GM21515 (cell line): ENCODE data around the gene PIK3CB.
A peak's percentile ranks its signal among the peaks of the same experiment; 100 is the strongest.
"Not testable (repeated sequence)": the region's sequence is repeated elsewhere in the genome, so short reads cannot be mapped to it uniquely, and the experiment has no call there.

ENCODE experiments used
- ATAC-seq: cut with Tn5 transposase; IDR thresholded peaks from one replicate; pipeline ENCODE4 v1.9.1; 2021; ENCODE audit not compliant: unreplicated experiment

The PIK3CB gene

GRCh38 chr3:138809500-138810256, 25.1 kb downstream of the PIK3CB start:
- ATAC-seq: no peak

DNA sequence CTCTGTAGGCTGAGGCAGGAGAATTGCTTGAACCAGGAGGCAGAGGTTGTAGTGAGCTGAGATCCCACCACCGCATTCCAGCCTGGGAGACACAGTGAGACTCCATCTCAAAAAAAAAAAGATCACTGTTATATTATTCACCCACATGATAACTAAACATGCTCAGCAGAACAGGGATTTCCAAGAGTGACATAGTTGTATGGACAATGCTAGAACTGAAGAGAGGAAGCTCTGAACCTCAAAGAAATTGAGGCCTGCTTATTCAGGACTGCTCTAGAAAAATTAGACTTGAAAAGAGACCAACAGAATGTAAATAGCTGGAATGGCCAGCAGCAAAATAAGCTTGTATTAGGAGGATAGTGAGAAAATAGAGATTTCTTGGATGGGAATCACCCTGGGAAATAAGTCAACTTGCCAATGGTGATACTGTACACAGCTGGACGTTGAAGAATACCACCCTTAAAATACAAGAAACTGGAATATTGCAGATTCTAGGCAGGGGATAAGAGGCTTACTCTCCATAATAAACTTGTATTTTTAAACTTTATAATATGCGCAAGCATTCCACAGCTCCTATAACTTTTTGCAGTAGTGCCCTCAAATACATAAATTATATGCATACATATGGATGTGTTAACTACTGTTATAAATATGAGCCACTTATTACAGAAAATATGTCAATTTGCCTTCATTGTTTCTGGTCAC, 28.2 kb downstream of the PIK3CB start:
- no peak for ATAC-seq

GRCh38 chr3:138803006-138803653, 31.6 kb downstream of the PIK3CB start:
- no peak for ATAC-seq

- ATAC-seq: not testable (repeated sequence)
These were observed 32.5 kb downstream of the PIK3CB start for GRCh38 chr3:138802223-138802622.

DNA sequence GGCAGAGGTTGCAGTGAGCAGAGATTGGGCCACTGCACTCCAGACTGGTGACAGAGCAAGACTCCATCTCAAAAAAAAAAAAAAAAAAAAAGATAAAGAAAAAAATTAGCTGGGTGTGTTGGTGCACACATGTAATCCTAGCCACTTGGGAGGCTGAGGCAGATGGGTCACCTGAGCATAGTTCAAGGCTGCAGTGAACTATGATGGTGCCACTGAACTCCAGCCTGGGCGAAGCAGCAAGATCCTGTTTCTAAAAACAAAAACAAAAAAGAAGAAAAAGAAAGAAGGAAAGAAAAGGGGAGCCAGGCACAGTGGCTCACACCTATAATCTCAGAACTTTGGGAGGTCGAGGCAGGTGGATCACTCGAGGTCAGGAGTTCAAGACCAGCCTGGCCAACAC, 32.9 kb downstream of the PIK3CB start:
- no peak for ATAC-seq

DNA sequence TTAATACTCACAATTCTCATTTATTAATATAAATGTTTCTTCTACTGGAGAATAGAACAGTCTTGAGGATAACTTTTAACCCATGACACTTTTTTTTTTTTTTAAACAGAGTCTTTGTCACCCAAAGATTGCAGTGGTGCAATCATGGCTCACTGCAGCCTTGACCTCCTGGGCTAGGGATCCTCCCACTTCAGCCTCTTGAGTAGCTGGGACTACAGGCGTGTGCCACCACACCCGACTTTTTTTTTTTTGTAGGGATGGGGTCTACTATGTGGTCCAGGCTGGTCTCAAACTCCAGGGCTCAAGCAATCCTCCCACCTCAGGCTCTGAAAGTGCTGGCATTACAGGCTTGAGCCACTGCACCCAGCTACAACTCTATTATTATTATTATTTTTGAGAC, 34.5 kb downstream of the PIK3CB start:
- no peak for ATAC-seq

DNA sequence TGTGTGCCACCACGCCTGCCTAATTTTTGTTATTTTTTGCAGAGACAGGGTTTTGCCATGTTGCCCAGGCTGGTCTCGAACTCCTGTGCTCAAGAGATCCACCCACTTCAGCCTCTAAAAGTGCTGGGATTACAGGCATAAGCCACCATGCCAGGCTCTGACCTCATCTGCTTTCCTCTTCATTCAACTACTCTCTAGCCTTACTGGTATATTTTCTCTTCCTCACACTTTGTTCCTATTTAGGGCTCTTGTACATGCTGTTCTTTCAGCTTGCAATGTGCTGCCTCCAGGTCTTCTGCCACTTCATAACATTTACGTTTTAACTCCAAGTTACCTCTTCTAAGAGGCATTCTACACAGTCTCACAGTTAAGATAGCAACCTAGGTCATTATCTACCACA, 34.9 kb downstream of the PIK3CB start:
- no peak for ATAC-seq

- no peak for ATAC-seq
These were observed 37.2 kb downstream of the PIK3CB start for GRCh38 chr3:138797508-138798038.

GRCh38 chr3:138796761-138797160, 38.0 kb downstream of the PIK3CB start:
- ATAC-seq: no peak

GRCh38 chr3:138786788-138787271, 47.9 kb downstream of the PIK3CB start:
- no peak for ATAC-seq

DNA sequence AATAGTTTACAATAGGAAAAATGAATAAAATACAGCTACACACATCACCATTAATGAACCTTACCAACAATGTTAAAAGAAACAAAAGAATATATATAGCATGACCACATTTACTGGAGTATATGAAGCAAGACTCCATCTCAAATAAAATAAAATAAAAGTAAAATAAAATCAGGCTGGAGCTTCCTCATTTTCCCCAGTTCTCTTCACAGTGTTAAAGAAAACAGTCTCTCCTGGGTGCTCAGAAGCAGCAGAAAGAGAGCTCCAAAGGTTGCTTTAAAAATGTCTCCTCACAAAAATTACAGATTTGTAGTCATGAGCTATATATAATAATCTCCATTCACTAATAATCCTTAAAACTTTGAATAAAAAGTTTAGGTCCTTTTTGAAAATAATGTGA, 48.8 kb downstream of the PIK3CB start:
- ATAC-seq: no peak

GRCh38 chr3:138785362-138785857, 49.3 kb downstream of the PIK3CB start:
- not testable (repeated sequence) for ATAC-seq

DNA sequence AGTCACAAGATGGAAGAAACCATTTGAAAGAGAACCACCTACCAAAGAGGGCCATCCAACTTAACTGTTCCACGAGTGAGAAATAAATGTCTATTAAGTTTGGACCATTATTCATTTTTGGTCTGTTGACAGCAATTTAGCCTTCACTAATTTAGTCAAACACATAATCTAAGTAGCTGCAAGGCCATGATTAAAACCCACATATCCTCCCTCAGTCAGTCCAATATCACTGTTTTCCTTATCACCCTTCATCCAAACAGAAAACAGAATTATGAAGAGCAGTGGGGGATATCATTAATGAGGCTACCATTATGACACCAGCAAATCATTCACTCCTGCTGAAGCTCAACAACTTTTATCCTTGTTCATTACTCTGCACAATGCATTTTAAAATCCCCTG, 52.0 kb downstream of the PIK3CB start:
- ATAC-seq: no peak

GRCh38 chr3:138781012-138781470, 53.7 kb downstream of the PIK3CB start:
- ATAC-seq: peak; percentile 64

DNA sequence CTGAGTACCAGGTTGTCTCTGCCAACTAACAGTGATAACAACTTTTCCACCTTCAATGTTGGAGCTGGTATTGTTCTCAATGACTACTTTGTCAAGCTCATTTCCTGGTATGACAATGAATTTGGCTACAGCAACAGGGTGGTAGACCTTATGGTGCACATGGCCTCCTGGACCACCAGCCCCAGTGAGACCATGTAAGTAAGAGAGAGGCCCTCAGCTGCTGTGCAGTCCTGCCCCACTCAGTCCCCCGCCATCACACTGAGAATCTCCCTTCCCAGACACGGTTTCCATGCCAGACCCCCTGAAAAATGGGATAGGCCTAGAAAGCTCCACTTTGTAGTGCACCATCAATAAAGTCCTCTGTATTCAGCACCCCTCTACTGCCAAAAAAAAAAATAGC, 56.1 kb downstream of the PIK3CB start:
- ATAC-seq: no peak

GRCh38 chr3:138776961-138777360, 57.8 kb downstream of the PIK3CB start:
- ATAC-seq: no peak

GRCh38 chr3:138775254-138775595, 59.5 kb downstream of the PIK3CB start:
- ATAC-seq: no peak

DNA sequence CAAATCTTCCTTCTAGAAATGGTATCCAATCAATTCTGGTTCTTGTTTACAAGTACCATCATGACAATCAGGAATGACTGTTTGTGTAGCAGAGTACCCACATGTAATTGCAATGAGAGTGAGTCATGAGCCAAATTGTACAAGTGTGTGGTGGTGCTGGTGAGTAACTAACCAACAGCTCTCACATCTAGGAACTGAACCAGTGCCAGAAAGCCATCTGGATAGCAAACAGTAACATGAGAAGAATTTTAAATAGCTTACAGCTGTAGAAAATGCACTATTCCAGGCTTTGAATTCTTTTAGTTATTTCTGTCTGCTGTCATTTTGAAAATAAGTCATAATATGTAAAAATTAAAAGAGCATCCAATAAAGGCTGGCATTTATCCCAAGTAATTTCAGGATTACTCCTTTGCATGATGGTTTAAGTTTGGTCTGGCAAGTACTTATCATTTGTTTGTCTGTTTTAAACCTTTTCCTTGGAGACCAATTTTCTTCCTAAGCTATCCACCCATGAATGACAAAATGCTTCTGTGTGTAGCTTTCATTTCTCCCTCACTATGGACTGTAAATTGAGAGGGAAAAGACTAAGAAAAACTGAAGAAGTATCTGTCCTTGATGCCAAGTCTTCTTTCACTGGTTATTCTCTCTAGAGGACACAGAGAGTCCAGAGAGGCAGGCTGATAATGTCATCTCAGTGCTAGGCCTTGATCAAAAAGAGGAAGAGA, 60.0 kb downstream of the PIK3CB start:
- peak; percentile 49 for ATAC-seq

DNA sequence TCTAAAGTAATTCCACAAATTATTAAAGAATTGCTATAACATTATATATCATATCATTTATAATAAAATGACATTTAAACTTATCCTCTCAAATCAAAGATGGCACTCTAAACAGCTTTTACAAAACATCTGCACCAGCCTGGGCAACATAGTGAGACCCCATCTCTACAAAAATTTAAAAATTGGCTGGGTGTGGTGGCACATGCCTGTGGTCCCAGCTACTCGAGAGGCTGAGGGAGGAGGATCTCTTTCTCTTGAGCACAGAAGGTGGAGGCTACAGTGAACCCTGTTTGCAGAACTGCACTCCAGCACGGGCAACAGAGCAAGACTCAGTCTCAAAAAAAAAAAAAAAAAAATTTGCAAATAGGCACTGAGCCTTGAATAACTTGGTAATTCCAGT, 63.1 kb downstream of the PIK3CB start:
- no peak for ATAC-seq

DNA sequence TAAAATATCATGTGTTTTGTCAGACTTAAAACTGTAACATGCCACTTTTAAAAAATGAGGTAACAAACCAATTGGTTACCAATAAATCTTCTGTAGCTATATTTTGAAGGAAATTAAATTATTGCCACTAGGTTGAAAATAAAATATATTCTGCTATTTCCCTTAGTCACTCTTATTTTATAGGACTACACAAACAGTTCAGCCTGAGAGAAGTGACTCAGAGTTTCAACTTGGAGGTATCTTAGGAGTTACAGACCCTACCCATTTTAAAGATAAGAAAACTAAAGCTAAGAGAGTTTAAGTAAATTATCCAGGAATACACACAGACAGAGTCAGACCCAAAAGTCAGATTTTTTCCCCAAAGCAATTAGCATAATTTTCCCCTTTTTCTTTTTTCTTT, 65.1 kb downstream of the PIK3CB start:
- ATAC-seq: no peak

DNA sequence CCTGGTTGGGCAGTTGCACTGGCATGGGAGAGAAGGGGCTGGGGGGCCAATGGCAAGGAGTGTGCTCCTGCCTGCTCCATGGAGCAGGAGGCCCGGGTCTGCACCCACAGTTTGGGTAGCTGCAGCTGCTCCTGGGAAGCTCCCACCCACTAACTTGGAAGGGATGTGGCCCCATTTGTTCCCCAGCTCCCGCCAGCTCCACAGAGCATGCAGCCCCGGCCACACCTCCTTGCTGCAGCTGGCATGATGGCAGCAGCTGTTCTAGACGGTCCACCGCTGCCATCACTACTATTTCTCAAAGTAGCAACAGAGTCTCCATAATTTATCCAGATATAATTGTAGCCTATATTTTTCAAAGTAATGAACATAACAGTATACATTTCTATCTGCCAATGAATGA, 65.8 kb downstream of the PIK3CB start:
- no peak for ATAC-seq
